ENCODE results near the gene MAML3.

DNA sequence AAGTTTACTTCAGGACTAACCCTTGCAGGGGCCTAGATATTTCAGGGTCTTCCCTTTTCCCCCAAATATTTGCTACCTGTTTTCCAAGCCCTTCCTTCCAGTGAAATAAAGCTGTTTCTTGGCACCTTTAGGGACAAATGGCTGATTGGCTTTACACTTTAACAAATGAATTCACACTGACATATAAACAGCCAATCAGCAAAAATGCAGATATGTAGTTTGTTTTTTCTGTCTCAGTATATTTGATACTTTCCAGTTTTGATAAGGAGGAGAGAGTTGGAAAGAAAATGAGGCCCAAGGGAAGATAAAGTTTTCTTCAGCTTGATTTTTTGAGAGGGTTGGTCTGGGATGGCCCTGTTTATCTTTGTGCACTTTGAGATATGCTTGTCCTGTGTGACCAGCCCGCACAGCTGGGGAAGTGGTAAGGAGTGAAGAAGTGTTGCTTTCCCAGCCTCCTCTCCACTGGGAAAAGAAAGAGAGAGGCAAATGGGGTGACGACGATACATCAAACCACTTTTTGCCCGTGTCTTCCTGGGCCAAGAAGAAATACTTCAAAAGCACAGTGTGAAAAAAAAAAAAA, 420.9 kb downstream of the MAML3 start:
- no peak for TF ChIP-seq POLR2A (IDR thresholded peaks at IDR 0.05)
- TF ChIP-seq, protein P1, sequence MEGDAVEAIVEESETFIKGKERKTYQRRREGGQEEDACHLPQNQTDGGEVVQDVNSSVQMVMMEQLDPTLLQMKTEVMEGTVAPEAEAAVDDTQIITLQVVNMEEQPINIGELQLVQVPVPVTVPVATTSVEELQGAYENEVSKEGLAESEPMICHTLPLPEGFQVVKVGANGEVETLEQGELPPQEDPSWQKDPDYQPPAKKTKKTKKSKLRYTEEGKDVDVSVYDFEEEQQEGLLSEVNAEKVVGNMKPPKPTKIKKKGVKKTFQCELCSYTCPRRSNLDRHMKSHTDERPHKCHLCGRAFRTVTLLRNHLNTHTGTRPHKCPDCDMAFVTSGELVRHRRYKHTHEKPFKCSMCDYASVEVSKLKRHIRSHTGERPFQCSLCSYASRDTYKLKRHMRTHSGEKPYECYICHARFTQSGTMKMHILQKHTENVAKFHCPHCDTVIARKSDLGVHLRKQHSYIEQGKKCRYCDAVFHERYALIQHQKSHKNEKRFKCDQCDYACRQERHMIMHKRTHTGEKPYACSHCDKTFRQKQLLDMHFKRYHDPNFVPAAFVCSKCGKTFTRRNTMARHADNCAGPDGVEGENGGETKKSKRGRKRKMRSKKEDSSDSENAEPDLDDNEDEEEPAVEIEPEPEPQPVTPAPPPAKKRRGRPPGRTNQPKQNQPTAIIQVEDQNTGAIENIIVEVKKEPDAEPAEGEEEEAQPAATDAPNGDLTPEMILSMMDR (IDR thresholded peaks at IDR 0.05) = no peak

All from upper lobe of left lung (tissue), 4 donors.